Neural cell (in vitro differentiated cells): Measurements from ENCODE around the gene RSRC1. TPM values are rescaled to one million over a fixed set of nuclear protein-coding genes. Genes with fewer than 3 reads are reported as not detected.

Experiments
- H2AFZ ChIP-seq: fragments of 200-600, 300-800 bp; sonication (generic), shearing (Covaris generic); 2 replicates; pipeline ENCODE4 v1.6.0; 2014; ENCODE audit warnings: low read depth, mild to moderate bottlenecking, antibody characterized with exemption, low read length, moderate library complexity
- H3F3A ChIP-seq: fragments of 200-600 bp; shearing (Covaris generic); 2 replicates; pipeline ENCODE4 v1.6.1; 2016; ENCODE audit warnings: mild to moderate bottlenecking, moderate library complexity, mixed read lengths, antibody characterized with exemption, low read length; ENCODE audit not compliant: insufficient read depth, poor library complexity, severe bottlenecking
- H3K27ac ChIP-seq: fragments of 200-600, 300-800 bp; sonication (generic), shearing (Covaris generic); 2 replicates; pipeline ENCODE4 v1.5.1; 2014; ENCODE audit warnings: mild to moderate bottlenecking, low read length, moderate library complexity
- H3K27me3 ChIP-seq: fragments of 300-800, 200-600 bp; sonication (generic), shearing (Covaris generic); 2 replicates; pipeline ENCODE4 v1.6.0; 2014; ENCODE audit warnings: mild to moderate bottlenecking, low read depth, low read length, moderate library complexity; ENCODE audit not compliant: insufficient read depth
- H3K36me3 ChIP-seq: fragments of 300-800, 200-600 bp; sonication (generic), shearing (Covaris generic); 2 replicates; pipeline ENCODE4 v1.5.1; 2014; ENCODE audit warnings: mild to moderate bottlenecking, antibody characterized with exemption, low read length, moderate library complexity; ENCODE audit not compliant: insufficient read depth
- H3K4me2 ChIP-seq: fragments of 300-800, 200-600 bp; sonication (generic), shearing (Covaris generic); 2 replicates; pipeline ENCODE4 v1.6.0; 2014; ENCODE audit warnings: mild to moderate bottlenecking, low read length
- H3K4me3 ChIP-seq: fragments of 300-800, 200-600 bp; sonication (generic), shearing (Covaris generic); 2 replicates; pipeline ENCODE4 v1.5.1; 2014; ENCODE audit warnings: mild to moderate bottlenecking, low read length, moderate library complexity
- H3K79me2 ChIP-seq: fragments of 200-600 bp; shearing (Covaris generic); replicated peaks from 2 replicates; pipeline ENCODE4 v1.6.0; 2014; ENCODE audit warnings: mild to moderate bottlenecking, low read length, moderate library complexity; ENCODE audit not compliant: insufficient read depth
- H3K9ac ChIP-seq: fragments of 300-800, 200-600 bp; sonication (generic), shearing (Covaris generic); 2 replicates; pipeline ENCODE4 v1.6.1; 2016; ENCODE audit warnings: mild to moderate bottlenecking, low read length, mixed read lengths
- H3K9me2 ChIP-seq: fragments of 200-600 bp; shearing (Covaris generic); 2 replicates; pipeline ENCODE4 v1.6.1; 2016; ENCODE audit warnings: mild to moderate bottlenecking, low read length, mixed read lengths; ENCODE audit not compliant: insufficient read depth
- H3K9me3 ChIP-seq: fragments of 200-600, 300-800 bp; sonication (generic), shearing (Covaris generic); 2 replicates; pipeline ENCODE4 v1.6.1; 2016; ENCODE audit warnings: mild to moderate bottlenecking, mixed run types, low read length, moderate library complexity, mixed read lengths
- H4K20me1 ChIP-seq: fragments of 200-600 bp; shearing (Covaris generic); 2 replicates; pipeline ENCODE4 v1.6.1; 2016; ENCODE audit warnings: mild to moderate bottlenecking, mixed run types; ENCODE audit not compliant: insufficient read depth
- CTCF ChIP-seq: fragments of 450-650 bp; IDR thresholded peaks from 2 replicates; pipeline ENCODE4 v1.5.1; 2014; ENCODE audit warnings: antibody characterized with exemption, mild to moderate bottlenecking, moderate library complexity; ENCODE audit not compliant: poor library complexity, severe bottlenecking
- EP300 ChIP-seq: fragments of 450-650 bp; conservative IDR thresholded peaks from 2 replicates; pipeline ENCODE4 v1.6.1; 2014; ENCODE audit warnings: antibody characterized with exemption, mild to moderate bottlenecking, moderate library complexity; ENCODE audit not compliant: poor library complexity, severe bottlenecking
- EZH2 ChIP-seq: fragments of 200-600, 300-800 bp; shearing (Covaris generic), sonication (generic); IDR thresholded peaks from 2 replicates; pipeline ENCODE4 v1.6.1; 2014; ENCODE audit warnings: antibody characterized with exemption, low read length, borderline replicate concordance, mild to moderate bottlenecking; ENCODE audit not compliant: insufficient read depth, poor library complexity, severe bottlenecking
- MXI1 ChIP-seq: fragments of 450-650 bp; conservative IDR thresholded peaks from 2 replicates; pipeline ENCODE4 v1.6.1; 2014; ENCODE audit warnings: antibody characterized with exemption, mild to moderate bottlenecking; ENCODE audit not compliant: poor library complexity, severe bottlenecking
- POLR2AphosphoS5 ChIP-seq: IDR thresholded peaks from 2 replicates; pipeline ENCODE4 v1.6.1; 2012
- RAD21 ChIP-seq: fragments of 450-650 bp; conservative IDR thresholded peaks from 2 replicates; pipeline ENCODE4 v1.6.1; 2014; ENCODE audit warnings: antibody characterized with exemption, mild to moderate bottlenecking, moderate library complexity
- REST ChIP-seq: IDR thresholded peaks from 2 replicates; pipeline ENCODE4 v1.6.1; 2012; ENCODE audit warnings: borderline replicate concordance
- SMC3 ChIP-seq: fragments of 450-650 bp; conservative IDR thresholded peaks from 2 replicates; pipeline ENCODE4 v1.6.1; 2014; ENCODE audit warnings: antibody characterized with exemption, mild to moderate bottlenecking, moderate library complexity; ENCODE audit not compliant: poor library complexity
- TAF1 ChIP-seq: IDR thresholded peaks from 2 replicates; pipeline ENCODE4 v1.6.1; 2012; ENCODE audit warnings: low read depth
- polyA plus RNA-seq: library from polyadenylated mRNA; depleted of rRNA; stranded (reverse); fragments of >200 nt; gene quantifications from 2 replicates; pipeline ENCODE4 v1.2.3, GENCODE V29; 2014

The RSRC1 gene
- polyA plus RNA-seq, 1 donor from 2014 or later, result 28.1 TPM

GRCh38 chr3:158160958-158161357 lies 51.1 kb downstream of the RSRC1 start:
- Histone ChIP-seq H3K9ac (no peak overlapping the region), H3K4me3 (no peak overlapping the region), H4K20me1 (no peaks in the 10 kb centered on the region), H3K4me2 (no peak overlapping the region), H3K79me2 (no peaks in the 10 kb centered on the region), H3K9me3 (no peaks in the 10 kb centered on the region), H3K9me2 (no peaks in the 10 kb centered on the region), H3F3A (no peaks in the 10 kb centered on the region), H3K27ac (no peak overlapping the region), H3K27me3 (no peaks in the 10 kb centered on the region), H2AFZ (no peak overlapping the region), H3K36me3 (no peaks in the 10 kb centered on the region)
- TF ChIP-seq MXI1 (no peak), EP300 (no peak), POLR2AphosphoS5 (no peak), CTCF (no peak), EZH2 (no peak), SMC3 (no peak)

- TF ChIP-seq REST (no peak), EP300 (no peak), EZH2 (no peak), RAD21 (no peak), MXI1 (no peak), POLR2AphosphoS5 (no peak), CTCF (no peak), TAF1 (no peak), SMC3 (no peak)
- H3K9me3 ChIP-seq, result no peaks in the 10 kb centered on the region
- H4K20me1 ChIP-seq, result no peaks in the 10 kb centered on the region
- no peak overlapping the region for H2AFZ ChIP-seq
- no peaks in the 10 kb centered on the region for H3K9me2 ChIP-seq
- H3K79me2 ChIP-seq, result no peaks in the 10 kb centered on the region
- no peak overlapping the region for H3K27ac ChIP-seq
- no peaks in the 10 kb centered on the region for H3K27me3 ChIP-seq
- H3K9ac ChIP-seq, result no peak overlapping the region
- H3K4me3 ChIP-seq, result no peak overlapping the region
- H3K36me3 ChIP-seq, result no peaks in the 10 kb centered on the region
- no peak overlapping the region for H3K4me2 ChIP-seq
- no peaks in the 10 kb centered on the region for H3F3A ChIP-seq
Measured at GRCh38 chr3:158165141-158165655, 55.3 kb downstream of the RSRC1 start.
